NCI-H2107 treated with DMSO at 0.1 percent for 48 hours (cell line): Measurements from ENCODE around the gene TRPM4.
A peak's percentile ranks its signal among the peaks of the same experiment; 100 is the strongest.
"Not testable (repeated sequence)": the region's sequence is repeated elsewhere in the genome, so short reads cannot be mapped to it uniquely, and the experiment has no call there.

ENCODE experiments used
- DNase-seq: peaks from one replicate; lab custom pipeline; 2025; ENCODE audit not compliant: unreplicated experiment; lab: John Stamatoyannopoulos, UW

The TRPM4 gene

GRCh38 chr19:49157445-49158224 is at the start of gene TRPM4:
TRPM4 (plus strand) TSS chr19:49157792; CDS start chr19:49157867, 75 bp downstream.
- no peak for DNase-seq

- DNase-seq: no peak
Measured at GRCh38 chr19:49109051-49109450, 48.5 kb upstream of the TRPM4 start.

- no peak for DNase-seq
Measured at GRCh38 chr19:49109569-49110233, 47.9 kb upstream of the TRPM4 start.

- no peak for DNase-seq
Measured at GRCh38 chr19:49110567-49110966, 47.0 kb upstream of the TRPM4 start.

GRCh38 chr19:49111218-49111998 is 46.2 kb upstream of the TRPM4 start:
- no peak for DNase-seq

GRCh38 chr19:49113762-49114629 is 43.6 kb upstream of the TRPM4 start, which contains the start of gene LIN7B:
LIN7B (plus strand) TSS chr19:49114370; CDS start chr19:49114405, 35 bp downstream.
- DNase-seq: no peak

GRCh38 chr19:49114630-49115363 is 42.8 kb upstream of the TRPM4 start:
- DNase-seq: no peak

- DNase-seq: no peak
Measured at GRCh38 chr19:49116544-49116943, 41.0 kb upstream of the TRPM4 start.

GRCh38 chr19:49117677-49118564 is 39.7 kb upstream of the TRPM4 start:
- no peak for DNase-seq

GRCh38 chr19:49118565-49119410 is 38.8 kb upstream of the TRPM4 start, which contains the start of gene C19orf73:
C19orf73 (minus strand) TSS chr19:49119143; CDS start chr19:49119022, 121 bp downstream.
- peak; percentile 63 for DNase-seq

- no peak for DNase-seq
Measured at GRCh38 chr19:49119411-49120324, 37.9 kb upstream of the TRPM4 start, which contains the start of gene PPFIA3. PPFIA3 (plus strand) TSS chr19:49119544; CDS start chr19:49127874, 8,330 bp downstream.

GRCh38 chr19:49120325-49120683 is 37.3 kb upstream of the TRPM4 start:
- DNase-seq: no peak

GRCh38 chr19:49120868-49121267 is 36.7 kb upstream of the TRPM4 start:
- DNase-seq: no peak

- DNase-seq: not testable (repeated sequence)
Measured at GRCh38 chr19:49121841-49122240, 35.8 kb upstream of the TRPM4 start.

- not testable (repeated sequence) for DNase-seq
Measured at GRCh38 chr19:49123285-49123684, 34.3 kb upstream of the TRPM4 start.

GRCh38 chr19:49125025-49125731 is 32.4 kb upstream of the TRPM4 start:
- DNase-seq: no peak
